ENCODE measurements around the gene C2CD3. TPM values are rescaled to one million over a fixed set of nuclear protein-coding genes. Genes with fewer than 3 reads are reported as not detected.
"Not testable (repeated sequence)": the region's sequence is repeated elsewhere in the genome, so short reads cannot be mapped to it uniquely, and the experiment has no call there.

C2CD3 gene
- total RNA-seq, 2 experiments from 2014 or later, result 30.8 to 32.2 TPM

- H3K27ac Mint-ChIP-seq, CTCF ChIA-PET, H3K27me3 Mint-ChIP-seq, DNase-seq, H3K4me3 Mint-ChIP-seq, H3K4me1 Mint-ChIP-seq, H3K9me3 Mint-ChIP-seq: not testable (repeated sequence)
- POLR2A ChIA-PET, result interaction anchor here (0.6 kb wide), 1 partner anchor 93 kb away, joined by 4 read pairs; no protein-coding TSS in a partner anchor
- H3K36me3 Mint-ChIP-seq (ENCODE audit: low read depth), result peaks cover 56% of the 10 kb centered on the region
Observed at GRCh38 chr11:74066663-74067062, 104.1 kb downstream of the C2CD3 start.

GRCh38 chr11:74065534-74065933, 105.3 kb downstream of the C2CD3 start:
- H3K27ac Mint-ChIP-seq, H3K4me1 Mint-ChIP-seq, H3K4me3 Mint-ChIP-seq, POLR2A ChIA-PET, DNase-seq, H3K27me3 Mint-ChIP-seq, CTCF ChIA-PET, H3K9me3 Mint-ChIP-seq: not testable (repeated sequence)
- H3K36me3 Mint-ChIP-seq (ENCODE audit: low read depth), result peaks cover 56% of the 10 kb centered on the region

DNA sequence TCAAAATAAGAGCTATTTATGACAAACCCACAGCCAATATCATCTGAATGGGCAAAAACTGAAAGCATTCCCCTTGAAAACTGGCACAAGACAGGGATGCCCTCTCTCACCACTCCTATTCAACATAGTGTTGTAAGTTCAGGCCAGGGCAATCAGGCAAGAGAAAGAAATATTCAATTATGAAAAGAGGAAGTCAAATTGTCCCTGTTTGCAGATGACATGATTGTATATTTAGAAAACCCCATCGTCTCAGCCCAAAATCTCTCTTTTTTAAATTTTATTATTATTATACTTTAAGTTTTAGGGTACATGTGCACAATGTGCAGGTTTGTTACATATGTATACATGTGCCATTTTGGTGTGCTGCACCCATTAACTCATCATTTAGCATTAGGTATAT, 107.2 kb downstream of the C2CD3 start:
- H3K36me3 Mint-ChIP-seq (ENCODE audit: low read depth), result peaks cover 63% of the 10 kb centered on the region
- H3K27me3 Mint-ChIP-seq, H3K9me3 Mint-ChIP-seq, POLR2A ChIA-PET, H3K4me3 Mint-ChIP-seq, H3K4me1 Mint-ChIP-seq, DNase-seq, CTCF ChIA-PET, H3K27ac Mint-ChIP-seq: not testable (repeated sequence)

- H3K27ac Mint-ChIP-seq, H3K4me1 Mint-ChIP-seq, H3K4me3 Mint-ChIP-seq, H3K27me3 Mint-ChIP-seq, H3K9me3 Mint-ChIP-seq, POLR2A ChIA-PET, DNase-seq, CTCF ChIA-PET: not testable (repeated sequence)
- peaks cover 63% of the 10 kb centered on the region for H3K36me3 Mint-ChIP-seq (ENCODE audit: low read depth)
Observed at GRCh38 chr11:74061599-74061998, 109.2 kb downstream of the C2CD3 start.

GRCh38 chr11:74057249-74058151, 113.3 kb downstream of the C2CD3 start:
- DNase-seq, result no peak
- H3K36me3 Mint-ChIP-seq (ENCODE audit: low read depth), result peaks cover 52% of the 10 kb centered on the region
- no peaks in the 10 kb centered on the region for H3K4me1 Mint-ChIP-seq
- POLR2A ChIA-PET, result no interaction called here
- no peak overlapping the region for H3K4me3 Mint-ChIP-seq
- no peaks in the 10 kb centered on the region for H3K27me3 Mint-ChIP-seq
- H3K9me3 Mint-ChIP-seq, result peaks cover 6% of the 10 kb centered on the region
- H3K27ac Mint-ChIP-seq, result no peak overlapping the region
- CTCF ChIA-PET, result interaction anchor here (0.7 kb wide), 1 partner anchor 12 kb away, joined by 3 read pairs; no protein-coding TSS in a partner anchor

- Mint-ChIP-seq H3K27me3 (no peaks in the 10 kb centered on the region), H3K9me3 (peaks cover 3% of the 10 kb centered on the region), H3K36me3 (ENCODE audit: low read depth) (peaks cover 47% of the 10 kb centered on the region), H3K4me1 (no peaks in the 10 kb centered on the region), H3K4me3 (no peak overlapping the region), H3K27ac (no peak overlapping the region)
- ChIA-PET CTCF (no interaction called here), POLR2A (no interaction called here)
- no peak for DNase-seq
Observed at GRCh38 chr11:74055938-74056337, 114.9 kb downstream of the C2CD3 start.

- no peaks in the 10 kb centered on the region for H3K4me1 Mint-ChIP-seq
- no peaks in the 10 kb centered on the region for H3K9me3 Mint-ChIP-seq
- H3K4me3 Mint-ChIP-seq, result no peak overlapping the region
- DNase-seq, result no peak
- peaks cover 27% of the 10 kb centered on the region for H3K36me3 Mint-ChIP-seq (ENCODE audit: low read depth)
- ChIA-PET POLR2A (no interaction called here), CTCF (no interaction called here)
- H3K27ac Mint-ChIP-seq, result no peak overlapping the region
- H3K27me3 Mint-ChIP-seq, result no peaks in the 10 kb centered on the region
Observed at GRCh38 chr11:74050465-74050864, 120.3 kb downstream of the C2CD3 start.

- Mint-ChIP-seq H3K4me3 (no peak overlapping the region), H3K36me3 (ENCODE audit: low read depth) (peaks cover 28% of the 10 kb centered on the region), H3K27me3 (no peaks in the 10 kb centered on the region), H3K4me1 (no peaks in the 10 kb centered on the region), H3K9me3 (no peaks in the 10 kb centered on the region), H3K27ac (no peak overlapping the region)
- ChIA-PET CTCF (no interaction called here), POLR2A (no interaction called here)
- DNase-seq, result no peak
Observed at GRCh38 chr11:74048993-74049392, 121.8 kb downstream of the C2CD3 start.

DNA sequence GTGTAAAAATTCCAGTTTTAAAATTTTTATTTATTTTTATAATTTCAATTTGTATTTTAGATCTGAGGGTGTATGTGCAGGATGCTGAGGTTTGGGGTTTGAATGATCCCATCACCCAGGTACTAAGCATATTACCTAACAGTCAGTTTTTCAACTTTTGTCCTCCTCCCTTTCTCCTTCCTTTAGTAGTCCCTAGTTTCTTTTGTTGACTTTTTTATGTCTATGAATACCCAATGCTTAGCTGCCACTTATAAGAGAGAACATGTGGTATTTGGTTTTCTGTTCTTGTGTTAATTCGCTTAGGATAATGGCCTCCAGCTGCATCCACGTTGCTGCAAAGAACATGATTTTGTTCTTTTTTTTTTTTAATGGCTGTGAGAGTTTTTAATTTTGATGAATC, 126.3 kb downstream of the C2CD3 start:
- DNase-seq, result no peak
- H3K4me3 Mint-ChIP-seq, result no peak overlapping the region
- no peaks in the 10 kb centered on the region for H3K9me3 Mint-ChIP-seq
- H3K27ac Mint-ChIP-seq, result no peak overlapping the region
- H3K4me1 Mint-ChIP-seq, result peaks cover 4% of the 10 kb centered on the region
- POLR2A ChIA-PET, result interaction anchor here (0.6 kb wide), 1 partner anchor 50 kb away, joined by 3 read pairs; no protein-coding TSS in a partner anchor
- no peaks in the 10 kb centered on the region for H3K27me3 Mint-ChIP-seq
- H3K36me3 Mint-ChIP-seq (ENCODE audit: low read depth), result peaks cover 33% of the 10 kb centered on the region
- CTCF ChIA-PET, result interaction anchor here (1.5 kb wide), 1 partner anchor 80 kb away, joined by 4 read pairs; no protein-coding TSS in a partner anchor

- Mint-ChIP-seq H3K4me3 (no peak overlapping the region), H3K27ac (no peak overlapping the region), H3K27me3 (no peaks in the 10 kb centered on the region), H3K9me3 (no peaks in the 10 kb centered on the region), H3K36me3 (ENCODE audit: low read depth) (peaks cover 43% of the 10 kb centered on the region), H3K4me1 (peaks cover 4% of the 10 kb centered on the region)
- POLR2A ChIA-PET, result no interaction called here
- CTCF ChIA-PET, result no interaction called here
- no peak for DNase-seq
Observed at GRCh38 chr11:74043450-74043849, 127.4 kb downstream of the C2CD3 start.

DNA sequence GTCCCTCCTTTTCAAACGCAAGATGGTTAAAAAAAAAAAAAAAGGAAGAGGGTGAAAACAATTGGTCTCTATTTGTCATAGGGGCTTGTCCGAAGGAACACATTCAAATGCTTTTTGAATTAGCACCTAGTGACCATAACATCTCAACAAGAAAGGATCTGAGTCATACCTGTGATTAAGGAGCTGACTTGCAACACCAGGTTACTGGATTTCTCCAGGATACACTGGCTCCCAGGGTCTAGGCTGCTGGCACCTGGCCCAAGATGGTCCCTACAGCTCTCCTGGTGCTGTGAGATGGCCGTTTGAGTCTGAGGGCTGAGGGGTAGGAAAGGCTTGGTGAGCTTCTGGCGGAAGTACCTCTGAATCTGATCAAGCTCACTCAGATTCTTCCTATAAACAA, 133.5 kb downstream of the C2CD3 start:
- Mint-ChIP-seq H3K36me3 (ENCODE audit: low read depth) (peaks cover 56% of the 10 kb centered on the region), H3K4me1 (peaks cover 4% of the 10 kb centered on the region), H3K27ac (no peak overlapping the region), H3K4me3 (no peak overlapping the region), H3K9me3 (no peaks in the 10 kb centered on the region), H3K27me3 (no peaks in the 10 kb centered on the region)
- CTCF ChIA-PET, result no interaction called here
- POLR2A ChIA-PET, result no interaction called here
- DNase-seq, result no peak

- Mint-ChIP-seq H3K27me3 (no peaks in the 10 kb centered on the region), H3K27ac (no peak overlapping the region), H3K4me1 (peaks cover 17% of the 10 kb centered on the region), H3K9me3 (no peaks in the 10 kb centered on the region), H3K4me3 (no peak overlapping the region), H3K36me3 (ENCODE audit: low read depth) (peaks cover 50% of the 10 kb centered on the region)
- no peak for DNase-seq
- ChIA-PET CTCF (no interaction called here), POLR2A (no interaction called here)
Observed at GRCh38 chr11:74035264-74035663, 135.5 kb downstream of the C2CD3 start.

- no peaks in the 10 kb centered on the region for H3K9me3 Mint-ChIP-seq
- H3K4me3 Mint-ChIP-seq, result no peak overlapping the region
- H3K27me3 Mint-ChIP-seq, result no peaks in the 10 kb centered on the region
- POLR2A ChIA-PET, result interaction anchor here (0.9 to 1.7 kb wide), 3 partner anchors 28 to 62 kb away, joined by 3 to 4 read pairs (median 4); no protein-coding TSS in a partner anchor
- peaks cover 52% of the 10 kb centered on the region for H3K36me3 Mint-ChIP-seq (ENCODE audit: low read depth)
- no peak overlapping the region for H3K27ac Mint-ChIP-seq
- DNase-seq, result no peak
- peaks cover 34% of the 10 kb centered on the region for H3K4me1 Mint-ChIP-seq
- CTCF ChIA-PET, result no interaction called here
Observed at GRCh38 chr11:74033046-74033445, 137.8 kb downstream of the C2CD3 start.
